ENCODE data around the gene DAZAP1.

The DAZAP1 gene

GRCh38 chr19:1394252-1395193 is 12.9 kb upstream of the DAZAP1 start:
- DNase-seq (ENCODE audit: low read depth): no peak

GRCh38 chr19:1395194-1396018 is 12.0 kb upstream of the DAZAP1 start:
- DNase-seq (ENCODE audit: low read depth): no peak

GRCh38 chr19:1396019-1396767 is 11.2 kb upstream of the DAZAP1 start:
- DNase-seq (ENCODE audit: low read depth): no peak

DNA sequence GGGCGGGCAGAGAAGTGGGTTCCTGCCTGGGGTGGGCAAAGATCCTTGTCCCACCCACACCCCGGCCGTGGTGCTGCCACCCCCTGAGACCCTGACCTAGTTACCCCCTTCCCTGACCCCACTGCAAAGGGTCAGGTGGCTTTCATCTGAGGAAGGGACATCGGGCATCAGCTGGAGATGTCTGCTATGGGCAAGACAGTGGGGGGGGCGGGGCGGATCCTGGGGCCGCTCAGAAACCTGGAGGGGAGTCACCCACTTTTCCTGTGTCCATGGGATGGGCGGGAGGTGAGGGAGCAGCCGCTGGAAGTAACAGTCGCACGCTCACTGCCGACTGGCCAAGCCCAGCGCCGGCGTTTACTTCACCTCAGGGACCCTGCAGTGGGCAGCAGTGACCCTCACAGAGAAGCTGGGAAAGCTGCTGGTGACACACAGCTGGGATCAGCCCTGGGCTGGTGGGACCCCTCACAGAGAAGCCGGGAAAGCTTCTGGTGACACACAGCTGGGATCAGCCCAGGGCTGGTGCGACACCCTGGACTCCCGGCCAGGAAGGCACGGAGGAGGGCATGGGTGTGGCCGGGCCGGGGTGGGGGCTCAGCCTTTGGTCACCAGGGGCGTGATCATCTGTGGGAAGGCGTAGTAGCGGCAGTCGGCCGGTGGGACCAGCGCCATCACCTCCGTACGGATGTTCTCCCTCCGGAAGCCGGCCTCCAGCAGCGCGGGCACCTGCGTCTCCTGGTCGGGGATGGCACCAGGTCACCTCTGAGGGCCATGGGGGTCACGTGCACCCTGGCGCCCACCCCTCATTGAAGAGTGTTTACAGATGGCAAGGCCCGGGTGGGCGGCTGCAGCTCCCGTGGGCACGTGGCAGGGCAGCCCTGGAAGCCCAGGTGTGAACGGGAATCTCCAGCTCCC is 10.4 kb upstream of the DAZAP1 start:
- no peak for DNase-seq (ENCODE audit: low read depth)

DNA sequence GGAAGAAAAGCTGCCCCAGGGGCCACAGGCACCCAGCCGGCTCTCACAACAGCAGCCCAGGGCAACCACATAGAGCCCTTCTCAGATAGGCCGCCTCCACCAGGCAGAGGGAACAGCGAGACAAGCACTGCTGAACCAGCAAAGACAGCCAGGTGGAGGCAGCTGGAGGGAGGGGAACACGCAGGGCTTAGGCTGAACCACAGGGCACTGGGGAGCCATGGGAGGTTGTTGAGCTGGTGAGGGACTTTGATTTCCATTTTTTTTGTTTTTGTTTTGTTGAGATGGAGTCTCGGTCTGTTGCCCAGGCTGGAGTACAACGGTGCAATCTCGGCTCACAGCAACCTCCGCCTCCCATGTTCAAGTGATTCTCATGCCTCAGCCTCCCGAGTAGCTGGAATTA is 9.5 kb upstream of the DAZAP1 start:
- no peak for DNase-seq (ENCODE audit: low read depth)

DNA sequence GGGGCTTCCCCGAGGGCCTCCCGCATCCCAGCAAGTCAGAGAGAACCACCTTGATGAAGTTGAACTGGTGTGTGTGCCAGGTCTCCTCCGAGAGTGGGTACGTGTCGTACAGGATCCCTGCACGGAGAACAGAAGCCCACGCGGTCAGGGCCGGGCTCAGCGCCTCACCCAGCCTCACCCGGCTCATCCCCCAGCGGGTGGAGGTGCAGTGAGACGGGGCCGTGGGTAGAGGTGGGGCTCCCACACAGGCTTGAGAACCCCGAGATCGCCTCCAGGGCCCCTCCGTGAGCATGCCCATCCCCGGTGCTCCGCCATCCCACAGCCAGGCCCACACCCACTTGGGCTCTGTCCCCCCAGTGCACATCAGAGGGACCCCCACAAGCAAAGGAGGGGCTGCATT is 8.3 kb upstream of the DAZAP1 start:
- no peak for DNase-seq (ENCODE audit: low read depth)

DNA sequence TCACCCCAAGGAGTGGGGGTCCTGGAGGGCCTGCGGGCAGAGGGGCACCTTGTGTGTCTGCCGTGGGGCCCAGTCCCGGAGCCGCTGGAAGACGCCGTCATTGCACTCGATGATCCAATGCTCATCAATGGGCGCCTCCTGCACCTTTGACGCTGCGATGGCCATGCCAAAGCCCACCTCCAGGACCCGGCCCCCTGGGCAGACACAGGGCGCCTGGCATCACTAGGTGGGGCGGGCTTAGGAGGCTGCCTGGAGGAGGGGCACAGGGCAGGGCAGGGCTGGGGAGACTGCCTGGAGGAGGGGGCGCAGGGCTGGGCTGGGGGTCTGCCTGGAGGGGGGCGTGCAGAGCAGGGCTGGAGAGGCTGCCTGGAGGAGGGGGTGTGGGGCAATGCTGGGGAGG is 7.6 kb upstream of the DAZAP1 start:
- DNase-seq (ENCODE audit: low read depth): no peak

GRCh38 chr19:1400281-1401137 is 6.9 kb upstream of the DAZAP1 start:
- DNase-seq (ENCODE audit: low read depth): no peak

GRCh38 chr19:1401138-1401888 is 6.1 kb upstream of the DAZAP1 start, which contains the start of gene GAMT:
Gene GAMT (minus strand): TSS chr19:1401542. CDS start chr19:1401476, 66 bp downstream.
- no peak for DNase-seq (ENCODE audit: low read depth)

DNA sequence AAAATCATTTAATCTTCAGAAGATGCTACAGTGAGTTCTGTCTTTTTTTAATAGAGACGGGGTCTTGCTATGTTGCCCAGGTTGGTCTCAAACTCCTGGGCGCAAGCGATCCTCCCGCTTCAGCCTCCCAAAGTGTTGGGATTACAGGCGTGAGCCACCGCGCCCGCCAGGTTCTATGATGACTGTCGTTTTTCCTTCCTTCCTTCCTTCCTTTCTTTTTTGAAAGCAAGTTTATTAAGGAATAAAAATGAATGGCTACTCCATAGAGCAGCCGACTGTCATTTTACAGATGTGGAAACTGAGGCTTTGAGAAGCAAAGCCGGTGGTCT is 5.5 kb upstream of the DAZAP1 start:
- DNase-seq (ENCODE audit: low read depth): no peak

GRCh38 chr19:1402411-1403070 is 4.8 kb upstream of the DAZAP1 start:
- DNase-seq (ENCODE audit: low read depth): no peak

GRCh38 chr19:1406774-1407527 is 435 bp upstream of the DAZAP1 start:
- DNase-seq (ENCODE audit: low read depth): peak; percentile 97

DNA sequence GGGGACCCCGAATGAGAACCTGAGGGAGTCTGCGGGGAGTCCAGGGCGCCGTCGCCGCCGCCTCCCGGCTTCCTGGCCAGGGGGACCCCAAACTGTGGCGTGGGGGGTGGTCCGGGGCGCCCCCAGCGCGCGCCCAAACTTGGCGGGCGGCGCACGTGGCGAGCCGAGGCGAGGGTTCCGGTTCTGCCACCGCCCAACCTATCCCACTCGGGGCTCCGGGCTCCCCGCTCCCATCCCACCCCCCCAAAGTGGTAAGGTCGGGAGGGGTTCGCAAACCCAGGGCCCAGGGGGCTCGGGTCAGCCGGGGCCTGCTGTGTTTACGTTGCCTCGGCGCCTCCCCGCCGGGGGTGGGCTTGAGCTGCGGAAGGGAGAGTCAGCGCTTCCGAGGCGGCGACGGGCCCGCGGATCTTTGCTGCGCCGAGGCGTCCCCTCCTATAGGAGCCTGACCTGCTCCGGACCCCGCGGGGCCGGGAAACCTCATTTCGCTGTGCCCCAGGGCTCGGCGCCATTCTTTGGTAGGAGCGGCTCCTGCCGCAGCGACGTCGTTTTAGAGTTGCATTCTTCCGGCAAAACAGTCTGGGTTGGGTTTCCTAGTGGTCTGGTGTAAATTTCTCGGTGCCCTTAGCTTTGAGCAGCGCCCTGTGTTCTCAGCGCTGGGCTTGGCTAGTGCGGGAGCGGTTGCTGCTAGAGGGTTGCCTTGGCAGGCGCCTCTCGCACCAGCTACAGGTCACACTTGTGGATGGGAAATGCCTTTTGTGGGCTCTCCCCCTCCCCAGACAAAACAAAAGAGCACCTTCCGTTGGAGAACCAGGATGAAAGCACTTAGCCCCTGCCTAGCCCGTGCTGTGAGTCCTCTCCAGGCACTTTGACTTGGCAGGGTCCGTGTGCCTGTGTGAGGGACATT is 1.2 kb downstream of the DAZAP1 start:
- DNase-seq (ENCODE audit: low read depth): no peak

DNA sequence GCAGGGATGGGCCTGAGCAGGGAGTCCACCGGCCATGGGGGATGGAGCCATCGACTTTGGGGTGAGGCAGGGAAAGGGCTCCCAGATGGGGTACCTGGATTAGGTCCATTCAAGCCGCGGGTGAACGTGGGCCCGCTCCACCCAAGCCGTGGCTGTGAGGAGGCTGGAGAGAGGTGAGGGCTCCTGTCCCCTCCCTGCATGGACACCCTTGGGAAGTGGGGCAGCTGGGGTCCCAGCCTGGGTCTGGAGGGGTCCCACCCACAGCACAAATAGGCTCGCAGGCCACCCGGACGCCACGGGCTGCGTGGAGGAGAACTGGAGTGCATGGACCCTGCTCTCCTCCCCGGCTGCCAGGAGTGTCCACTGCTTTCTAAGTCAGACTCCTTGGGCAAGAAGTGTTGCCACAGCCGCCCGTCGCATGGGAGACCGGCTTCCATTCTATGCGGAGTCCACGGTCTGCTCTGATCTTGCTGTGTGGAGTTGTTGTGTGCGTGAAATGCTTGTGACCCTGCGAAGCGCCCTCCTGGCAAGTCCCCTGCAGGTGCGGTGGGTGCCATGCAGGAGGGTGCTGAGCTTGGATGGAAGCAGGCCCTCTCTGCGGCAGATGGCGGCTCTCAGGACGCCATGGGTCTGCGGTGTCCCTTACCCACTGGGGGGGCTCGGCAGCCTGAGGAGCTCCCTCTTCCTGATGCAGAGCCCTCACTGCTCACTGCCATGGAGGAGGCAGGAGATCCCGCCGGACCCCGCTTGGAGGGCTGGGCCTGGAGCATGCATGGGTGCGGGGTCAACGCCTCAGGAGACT is 2.0 kb downstream of the DAZAP1 start:
- no peak for DNase-seq (ENCODE audit: low read depth)

- DNase-seq (ENCODE audit: low read depth): no peak
Measured at GRCh38 chr19:1410136-1410786, 2.9 kb downstream of the DAZAP1 start.

GRCh38 chr19:1410789-1411188 is 3.4 kb downstream of the DAZAP1 start:
- no peak for DNase-seq (ENCODE audit: low read depth)

Measured in GM04504 (cell line).